K562 (cell line): Measurements from ENCODE around the gene NECAB3. TPM values are rescaled to one million over a fixed set of nuclear protein-coding genes. Genes with fewer than 3 reads are reported as not detected.

Experiments used
- C11orf30 ChIP-seq: fragments of 450-650 bp; IDR thresholded peaks from 2 replicates; pipeline ENCODE4 v1.6.1; 2016; ENCODE audit warnings: low read depth, mild to moderate bottlenecking
- CREM ChIP-seq: IDR thresholded peaks from 2 replicates; pipeline ENCODE4 v1.6.1; 2014; ENCODE audit warnings: antibody characterized with exemption, low read depth
- DPF2 ChIP-seq: fragments of 450-650 bp; IDR thresholded peaks from 2 replicates; pipeline ENCODE4 v1.6.1; 2016
- EWSR1 ChIP-seq: fragments of 450-650 bp; IDR thresholded peaks from 2 replicates; pipeline ENCODE4 v1.6.1; 2018; ENCODE audit warnings: borderline replicate concordance, mild to moderate bottlenecking, low read depth, moderate library complexity; ENCODE audit not compliant: partially characterized antibody
- FUS ChIP-seq: fragments of 200-400 bp; formaldehyde crosslinking; optimal IDR thresholded peaks from 2 replicates; pipeline ENCODE3; 2017; ENCODE audit warnings: low read depth, low read length
- HBP1 ChIP-seq: fragments of 450-650 bp; formaldehyde crosslinking; IDR thresholded peaks from 2 replicates; pipeline ENCODE4 v1.4.0; 2022; ENCODE audit warnings: missing genetic modification characterization
- HDAC8 ChIP-seq: fragments of 450-650 bp; IDR thresholded peaks from 2 replicates; pipeline ENCODE4 v1.6.1; 2016; ENCODE audit warnings: mild to moderate bottlenecking, missing genetic modification characterization, moderate library complexity, missing compliant biosample characterization
- HLTF ChIP-seq: fragments of 450-650 bp; IDR thresholded peaks from 2 replicates; pipeline ENCODE4 v1.6.1; 2016
- HNRNPLL ChIP-seq: fragments of 200-400 bp; formaldehyde crosslinking; IDR thresholded peaks from 2 replicates; pipeline ENCODE4 v1.6.1; 2017; ENCODE audit warnings: low read length, low read depth, mild to moderate bottlenecking; ENCODE audit not compliant: poor library complexity, severe bottlenecking
- KAT8 ChIP-seq: fragments of 450-650 bp; IDR thresholded peaks from 2 replicates; pipeline ENCODE4 v1.6.1; 2016; ENCODE audit warnings: low read depth, mild to moderate bottlenecking
- KDM1A ChIP-seq, 2 experiments: fragments of 450-650 bp; IDR thresholded peaks; 2 replicates each; pipeline ENCODE4 v1.6.1; 2016; ENCODE audit warnings: mild to moderate bottlenecking in 2 of 2
- MXI1 ChIP-seq: IDR thresholded peaks from 2 replicates; pipeline ENCODE4 v1.6.1; 2011; ENCODE audit warnings: low read depth, mild to moderate bottlenecking, improper control_type of control experiment, low read length
- NCOA1 ChIP-seq: fragments of 450-650 bp; IDR thresholded peaks from 2 replicates; pipeline ENCODE4 v1.6.1; 2016; ENCODE audit warnings: low read depth
- NCOA2 ChIP-seq, 2 experiments: fragments of 450-650 bp; IDR thresholded peaks; 2 replicates each; pipeline ENCODE4 v1.6.1; 2018; ENCODE audit warnings: mild to moderate bottlenecking in 2 of 2, moderate library complexity in 1 of 2; ENCODE audit not compliant: partially characterized antibody in 2 of 2
- PCBP2 ChIP-seq: fragments of 200-400 bp; formaldehyde crosslinking; IDR thresholded peaks from 2 replicates; pipeline ENCODE4 v1.6.1; 2018; ENCODE audit warnings: low read length, low read depth, mild to moderate bottlenecking, moderate library complexity; ENCODE audit not compliant: poor library complexity, severe bottlenecking
- POLR2A ChIP-seq: fragments of 450-650 bp; conservative IDR thresholded peaks from 2 replicates; pipeline ENCODE4 v1.6.1; 2016
- SAP30 ChIP-seq: fragments of 200-600 bp; sonication (generic); IDR thresholded peaks from 2 replicates; pipeline ENCODE4 v1.6.1; 2012; ENCODE audit warnings: borderline replicate concordance, low read depth, mild to moderate bottlenecking, moderate library complexity, low read length, control low read depth, inconsistent platforms; ENCODE audit not compliant: insufficient read depth, poor library complexity, severe bottlenecking
- SIN3A ChIP-seq, 2 experiments: fragments of 150-350 bp in 1 of 2; IDR thresholded peaks; 2 replicates each; pipeline ENCODE4 v1.6.1; 2011 to 2016; ENCODE audit warnings: borderline replicate concordance in 2 of 2, low read depth in 2 of 2, low read length in 2 of 2, mild to moderate bottlenecking in 2 of 2, moderate library complexity in 2 of 2; ENCODE audit not compliant: control insufficient read depth in 1 of 2
- SLC30A9 ChIP-seq: fragments of 250-450 bp; sonication (Bioruptor Pico); IDR thresholded peaks from 2 replicates; pipeline ENCODE4 v1.8.0; 2022; ENCODE audit warnings: mild to moderate bottlenecking, moderate library complexity
- SREBF1 ChIP-seq: fragments of 150-350 bp; IDR thresholded peaks from 2 replicates; pipeline ENCODE4 v1.6.1; 2014; ENCODE audit warnings: antibody characterized with exemption, low read depth, low read length, borderline replicate concordance
- VEZF1 ChIP-seq: fragments of 200-800 bp; sonication (Bioruptor generic); IDR thresholded peaks from 2 replicates; pipeline ENCODE4 v1.6.1; 2017; ENCODE audit warnings: missing genetic modification characterization, missing compliant biosample characterization
- YY1 ChIP-seq, 3 experiments: IDR thresholded peaks; 2 replicates each; pipeline ENCODE4 v1.6.1; 2011; ENCODE audit warnings: low read length in 2 of 3, mild to moderate bottlenecking in 2 of 3, moderate library complexity in 2 of 3, borderline replicate concordance in 1 of 3, control low read depth in 1 of 3, low read depth in 1 of 3; ENCODE audit not compliant: insufficient read depth in 3 of 3, insufficient replicate concordance in 2 of 3, control insufficient read depth in 1 of 3, insufficient read length in 1 of 3; ENCODE audit errors: extremely low read depth in 1 of 3
- ZBTB1 ChIP-seq: sonication (generic); formaldehyde crosslinking; IDR thresholded peaks from 2 replicates; pipeline ENCODE4 v1.8.1; 2023; ENCODE audit warnings: missing genetic modification reagents, low read depth, mild to moderate bottlenecking, borderline replicate concordance
- ZC3H11A ChIP-seq: IDR thresholded peaks from 2 replicates; pipeline ENCODE4 v1.6.1; 2012; ENCODE audit warnings: low read depth, low read length, improper control_type of control experiment
- ZNF140 ChIP-seq: fragments of 250-450 bp; sonication (Bioruptor Pico); IDR thresholded peaks from 2 replicates; pipeline ENCODE4 v1.8.0; 2021; ENCODE audit warnings: moderate library complexity, mild to moderate bottlenecking, inconsistent platforms
- polyA plus RNA-seq, 8 experiments: library from polyadenylated mRNA; depleted of rRNA in 4 of 8; stranded (reverse) in 5 of 8; unstranded in 3 of 8; fragments of >200 nt; fragmentation: Nextera tagmentation in 2 of 8; fragmentation: Illumina TruSeq in 1 of 8; extraction: Ambion mirVana in 2 of 8; extraction: Trizol in 1 of 8; gene quantifications; 2 replicates each; pipeline versions ENCODE4 v1.2.1 to v1.2.3, GENCODE V29; 2011 to 2014; ENCODE audit warnings: inconsistent platforms in 1 of 8, missing spikeins in 1 of 8
- total RNA-seq, 7 experiments: library from RNA; depleted of rRNA in 6 of 7; stranded (reverse); fragments of >200 nt in 6 of 7; fragmentation: Illumina TruSeq in 2 of 7; extraction: Trizol in 2 of 7; gene quantifications; 2 replicates each; pipeline versions ENCODE4 v1.2.1 to v1.2.3, GENCODE V29; 2011 to 2021; ENCODE audit warnings: low replicate concordance in 1 of 7

Gene NECAB3
- total and polyA plus RNA-seq, 9 of the 15 experiments (the other 6 are each of a cell fraction or from before 2014, with no cell fraction given): 0.94 to 63.3 (median 31.5) TPM

- TF ChIP-seq VEZF1 (CRISPR knock-in tag): peak; percentile 35; the same call in 1 of the 2 replicates
- peak in 1 of 3 experiments; percentile 18 for TF ChIP-seq YY1 (IDR thresholded peaks at IDR 0.05; ENCODE audit: borderline replicate concordance in 1 of 3, control insufficient read depth in 1 of 3, extremely low read depth in 1 of 3, insufficient read depth in 3 of 3, insufficient read length in 1 of 3, insufficient replicate concordance in 2 of 3, low read depth in 1 of 3, low read length in 2 of 3)
- no peak for TF ChIP-seq PCBP2
- TF ChIP-seq SAP30: peak; percentile 6
- 0 out of 2 replicates have a peak, but pooled peaks have one; percentile 6 for TF ChIP-seq MXI1
- TF ChIP-seq HNRNPLL: no peak
- TF ChIP-seq DPF2: peak; percentile 56; the same call in 1 of the 2 replicates
- no peak for TF ChIP-seq FUS
- TF ChIP-seq NCOA1: no peak
- no peak for TF ChIP-seq ZC3H11A
- no peak for TF ChIP-seq CREM
- TF ChIP-seq SLC30A9 (CRISPR knock-in tag): no peak
- peak; percentile 82 for TF ChIP-seq C11orf30
- TF ChIP-seq HDAC8: no peak
- TF ChIP-seq NCOA2 (IDR thresholded peaks at IDR 0.05; ENCODE audit: partially characterized antibody in 2 of 2): no peak
- TF ChIP-seq EWSR1: no peak
- no peak for TF ChIP-seq HLTF
- TF ChIP-seq ZNF140: no peak
- TF ChIP-seq KDM1A (IDR thresholded peaks at IDR 0.05): no peak
- no peak for TF ChIP-seq ZBTB1 (CRISPR knock-in tag)
- TF ChIP-seq POLR2A: no peak
- no peak for TF ChIP-seq KAT8
- TF ChIP-seq HBP1: no peak
- TF ChIP-seq SIN3A (IDR thresholded peaks at IDR 0.05; ENCODE audit: borderline replicate concordance in 2 of 2, control insufficient read depth in 1 of 2, low read depth in 2 of 2, low read length in 2 of 2): 0 out of 4 replicates have a peak, but pooled peaks of 1 of the 2 experiments have one; percentile 4
- no peak for TF ChIP-seq SREBF1
These were observed 576 bp downstream of the NECAB3 start (continued) for GRCh38 chr20:33673410-33674293.
